Trophoblast cell (in vitro differentiated cells and primary cell): ENCODE measurements around the gene ANKMY2.
A peak's percentile ranks its signal among the peaks of the same experiment; 100 is the strongest.

Experiments used
- DNase-seq, 2 donors: peaks; one replicate each; pipeline ENCODE4 v3.0.0-alpha.2; 2016
- H2AFZ ChIP-seq: 2 replicates; pipeline ENCODE4 v1.6.1; 2013; ENCODE audit warnings: low read length, moderate library complexity, mild to moderate bottlenecking; ENCODE audit not compliant: insufficient read depth, poor library complexity
- H2AK5ac ChIP-seq: 2 replicates; pipeline ENCODE4 v1.6.1; 2013; ENCODE audit warnings: mild to moderate bottlenecking, low read length
- H2BK120ac ChIP-seq: 2 replicates; pipeline ENCODE4 v1.6.1; 2013; ENCODE audit warnings: low read length, mild to moderate bottlenecking, moderate library complexity; ENCODE audit not compliant: insufficient read depth, poor library complexity
- H2BK12ac ChIP-seq: 2 replicates; pipeline ENCODE4 v1.6.1; 2013; ENCODE audit warnings: mild to moderate bottlenecking, low read length, moderate library complexity
- H2BK5ac ChIP-seq: 2 replicates; pipeline ENCODE4 v1.6.1; 2013; ENCODE audit warnings: low read length, low read depth, moderate library complexity, mild to moderate bottlenecking; ENCODE audit not compliant: poor library complexity
- H3K14ac ChIP-seq: 2 replicates; pipeline ENCODE4 v1.6.1; 2013; ENCODE audit warnings: mild to moderate bottlenecking, low read length
- H3K18ac ChIP-seq: 2 replicates; pipeline ENCODE4 v1.6.1; 2013; ENCODE audit warnings: mild to moderate bottlenecking, low read length
- H3K23ac ChIP-seq: 2 replicates; pipeline ENCODE4 v1.6.1; 2013; ENCODE audit warnings: low read length
- H3K27ac ChIP-seq: 2 replicates; pipeline ENCODE4 v1.5.1; 2013; ENCODE audit warnings: low read depth, mild to moderate bottlenecking, inconsistent platforms, low read length, moderate library complexity
- H3K27me3 ChIP-seq: 2 replicates; pipeline ENCODE4 v1.6.1; 2013; ENCODE audit warnings: inconsistent platforms, mild to moderate bottlenecking, low read length, moderate library complexity; ENCODE audit not compliant: insufficient read depth
- H3K36me3 ChIP-seq, 2 experiments: 1 replicate in 1 of 2; 2 replicates in 1 of 2; pipeline ENCODE4 v1.6.1; 2013; ENCODE audit warnings: low read length in 2 of 2, mild to moderate bottlenecking in 2 of 2, moderate library complexity in 1 of 2; ENCODE audit not compliant: insufficient read depth in 2 of 2, control insufficient read depth in 1 of 2
- H3K4ac ChIP-seq: 2 replicates; pipeline ENCODE4 v1.6.1; 2013; ENCODE audit warnings: low read depth, mild to moderate bottlenecking, low read length, moderate library complexity
- H3K4me1 ChIP-seq, 2 experiments: 1 replicate in 1 of 2; 2 replicates in 1 of 2; pipeline ENCODE4 v1.6.1; 2013; ENCODE audit warnings: low read length in 2 of 2, mild to moderate bottlenecking in 2 of 2, moderate library complexity in 1 of 2; ENCODE audit not compliant: insufficient read depth in 2 of 2, control insufficient read depth in 1 of 2
- H3K4me2 ChIP-seq: 2 replicates; pipeline ENCODE4 v1.6.1; 2013; ENCODE audit warnings: inconsistent platforms, mild to moderate bottlenecking, low read length, moderate library complexity
- H3K4me3 ChIP-seq: 2 replicates; pipeline ENCODE4 v1.5.1; 2013; ENCODE audit warnings: mild to moderate bottlenecking, low read depth, low read length, inconsistent platforms
- H3K79me1 ChIP-seq: one replicate; pipeline ENCODE4 v1.6.1; 2013; ENCODE audit warnings: low read length
- H3K79me2 ChIP-seq: 2 replicates; pipeline ENCODE4 v1.6.1; 2013; ENCODE audit warnings: low read length, mild to moderate bottlenecking; ENCODE audit not compliant: control insufficient read depth, insufficient read depth, poor library complexity
- H3K9ac ChIP-seq: 2 replicates; pipeline ENCODE4 v1.6.1; 2013; ENCODE audit warnings: mild to moderate bottlenecking, low read length
- H3K9me3 ChIP-seq: 2 replicates; pipeline ENCODE4 v1.6.1; 2013; ENCODE audit warnings: low read depth, mild to moderate bottlenecking, control low read depth, inconsistent platforms, low read length; ENCODE audit not compliant: insufficient read depth
- H4K12ac ChIP-seq: 2 replicates; pipeline ENCODE4 v1.6.1; 2013; ENCODE audit warnings: low read depth, mild to moderate bottlenecking, low read length, moderate library complexity
- H4K8ac ChIP-seq: 2 replicates; pipeline ENCODE4 v1.6.1; 2013; ENCODE audit warnings: low read depth, mild to moderate bottlenecking, low read length, moderate library complexity
- H4K91ac ChIP-seq: one replicate; pipeline ENCODE4 v1.6.1; 2013; ENCODE audit warnings: low read depth, mild to moderate bottlenecking, low read length, moderate library complexity
- WGBS: extraction: QIAGEN DNeasy Blood & Tissue Kit; methylation state at CpG from one replicate; pipeline ENCODE4 v1.1.7; 2013; ENCODE audit warnings: missing lambda C conversion rate; ENCODE audit not compliant: insufficient read length, insufficient coverage; ENCODE audit errors: extremely low coverage; 5-methylcytosine and 5-hydroxymethylcytosine counted together

Gene ANKMY2

DNA sequence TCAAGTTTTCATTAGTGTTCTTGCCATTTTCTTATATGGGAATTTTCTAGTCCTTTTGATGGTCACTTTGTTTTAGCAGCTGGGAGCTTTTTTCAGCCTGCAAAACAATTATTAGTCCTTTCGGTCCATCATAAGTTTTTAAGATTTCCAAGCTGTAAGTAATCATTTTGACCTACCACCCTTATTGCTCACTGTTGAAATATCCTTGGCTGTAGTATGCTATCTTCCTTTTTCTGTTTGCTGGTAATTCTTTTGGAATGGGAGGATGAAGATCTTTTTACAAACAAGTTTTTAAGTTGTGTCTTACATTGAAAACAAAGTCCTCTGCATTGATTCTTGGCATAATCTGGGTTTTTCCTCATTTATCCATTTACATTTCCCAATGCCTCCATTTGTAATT is 24.5 kb upstream of the ANKMY2 start:
- Histone ChIP-seq H3K4me1 (peaks cover 5 to 13% of the 10 kb centered on the region in 2 experiments), H2BK12ac (no peak overlapping the region), H2BK120ac (no peak overlapping the region), H4K8ac (no peak overlapping the region), H3K79me2 (peaks cover 4% of the 10 kb centered on the region), H3K4me3 (no peak overlapping the region), H2AK5ac (no peak overlapping the region), H3K9me3 (no peaks in the 10 kb centered on the region), H3K27ac (peak overlapping the region; percentile 48), H3K4me2 (no peak overlapping the region), H3K14ac (no peak overlapping the region), H4K12ac (no peak overlapping the region), H3K79me1 (peaks cover 16% of the 10 kb centered on the region), H3K36me3 (peaks cover 8 to 10% of the 10 kb centered on the region in 2 experiments), H3K4ac (no peak overlapping the region), H3K23ac (no peak overlapping the region), H3K9ac (no peak overlapping the region), H2BK5ac (no peak overlapping the region), H3K18ac (no peak overlapping the region), H3K27me3 (no peaks in the 10 kb centered on the region), H4K91ac (no peak overlapping the region), H2AFZ (no peak overlapping the region)
- WGBS, result no CpG with 5 or more reads among the region's 1 CpG
- DNase-seq, result peak in 1 of 2 donors; percentile 70

DNA sequence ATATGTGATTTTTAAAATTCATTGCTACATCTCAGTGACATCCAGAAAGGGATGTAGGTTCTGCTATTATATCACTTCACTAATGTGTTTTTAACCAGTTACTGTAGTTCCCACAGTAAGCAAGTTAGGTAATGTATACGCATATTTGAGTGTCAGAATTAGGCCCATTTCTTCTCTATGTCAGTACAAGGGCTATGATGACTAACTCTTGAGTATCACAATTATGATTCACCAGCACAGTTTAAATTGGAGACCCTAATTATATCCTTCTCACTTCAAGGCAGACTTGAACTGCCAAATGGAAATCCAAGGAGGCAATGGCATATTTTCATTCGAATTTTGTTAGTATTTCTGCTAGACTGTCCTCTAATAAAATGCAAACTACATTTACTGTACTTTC is 24.0 kb upstream of the ANKMY2 start:
- no peak overlapping the region for H4K91ac ChIP-seq

DNA sequence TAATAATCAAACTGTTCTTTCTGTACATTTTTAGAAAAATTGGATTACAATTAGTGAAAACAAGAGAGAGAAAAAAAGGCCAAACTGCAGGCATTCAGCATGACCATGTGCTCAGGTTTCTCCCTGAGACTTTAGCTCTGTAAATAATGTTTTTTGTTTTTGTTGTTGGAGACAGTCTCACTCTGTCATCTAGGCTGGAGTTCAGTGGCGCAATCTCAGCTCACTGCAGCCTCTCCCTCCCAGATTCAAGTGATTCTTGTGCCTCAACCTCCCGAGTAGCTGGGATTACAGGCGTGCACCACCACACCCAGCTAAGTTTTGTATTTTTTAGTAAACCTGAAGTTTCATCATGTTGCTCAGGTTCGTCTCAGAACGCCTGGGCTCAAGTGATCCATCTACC is 23.4 kb upstream of the ANKMY2 start:
- H3K9ac ChIP-seq, result no peak overlapping the region
- peaks cover 18% of the 10 kb centered on the region for H3K79me1 ChIP-seq
- no peaks in the 10 kb centered on the region for H3K27me3 ChIP-seq
- no peak overlapping the region for H3K4me3 ChIP-seq
- no peak overlapping the region for H3K4ac ChIP-seq
- H3K27ac ChIP-seq, result peak overlapping the region; percentile 78
- no peak overlapping the region for H2BK12ac ChIP-seq
- peak overlapping the region; percentile 25 for H2BK5ac ChIP-seq
- H3K4me1 ChIP-seq, result peaks cover 5 to 13% of the 10 kb centered on the region in 2 experiments
- no peak overlapping the region for H3K23ac ChIP-seq
- H3K9me3 ChIP-seq, result no peaks in the 10 kb centered on the region
- H2AK5ac ChIP-seq, result no peak overlapping the region
- WGBS, result no CpG with 5 or more reads among the region's 5 CpGs
- H4K8ac ChIP-seq, result no peak overlapping the region
- no peak overlapping the region for H3K4me2 ChIP-seq
- no peak overlapping the region for H2AFZ ChIP-seq
- peaks cover 7 to 8% of the 10 kb centered on the region in 2 experiments for H3K36me3 ChIP-seq
- H4K12ac ChIP-seq, result no peak overlapping the region
- peak; percentile 68 to 80 for DNase-seq
- H2BK120ac ChIP-seq, result no peak overlapping the region
- peaks cover 7% of the 10 kb centered on the region for H3K79me2 ChIP-seq
- H3K14ac ChIP-seq, result peak overlapping the region; percentile 4
- peak overlapping the region; percentile 14 for H3K18ac ChIP-seq
- H4K91ac ChIP-seq, result peak overlapping the region; percentile 7

More for the DNA sequence above, 24.0 kb upstream of the ANKMY2 start:
- peaks cover 5 to 13% of the 10 kb centered on the region in 2 experiments for H3K4me1 ChIP-seq
- H3K79me1 ChIP-seq, result peaks cover 16% of the 10 kb centered on the region
- no peak overlapping the region for H3K4ac ChIP-seq
- H2BK120ac ChIP-seq, result no peak overlapping the region
- H2BK12ac ChIP-seq, result no peak overlapping the region
- H2AK5ac ChIP-seq, result no peak overlapping the region
- no CpG with 5 or more reads among the region's 2 CpGs for WGBS
- no peak overlapping the region for H2BK5ac ChIP-seq
- H3K23ac ChIP-seq, result no peak overlapping the region
- H3K9ac ChIP-seq, result no peak overlapping the region
- H4K12ac ChIP-seq, result no peak overlapping the region
- H3K9me3 ChIP-seq, result no peaks in the 10 kb centered on the region
- no peak overlapping the region for H3K27ac ChIP-seq
- peaks cover 8 to 10% of the 10 kb centered on the region in 2 experiments for H3K36me3 ChIP-seq
- H3K27me3 ChIP-seq, result no peaks in the 10 kb centered on the region
- H3K79me2 ChIP-seq, result peaks cover 4% of the 10 kb centered on the region
- no peak overlapping the region for H3K14ac ChIP-seq
- no peak overlapping the region for H3K18ac ChIP-seq
- H3K4me2 ChIP-seq, result no peak overlapping the region
- no peak overlapping the region for H4K8ac ChIP-seq
- no peak overlapping the region for H2AFZ ChIP-seq
- H3K4me3 ChIP-seq, result no peak overlapping the region
- DNase-seq, result peak in 1 of 2 donors; percentile 59

DNA sequence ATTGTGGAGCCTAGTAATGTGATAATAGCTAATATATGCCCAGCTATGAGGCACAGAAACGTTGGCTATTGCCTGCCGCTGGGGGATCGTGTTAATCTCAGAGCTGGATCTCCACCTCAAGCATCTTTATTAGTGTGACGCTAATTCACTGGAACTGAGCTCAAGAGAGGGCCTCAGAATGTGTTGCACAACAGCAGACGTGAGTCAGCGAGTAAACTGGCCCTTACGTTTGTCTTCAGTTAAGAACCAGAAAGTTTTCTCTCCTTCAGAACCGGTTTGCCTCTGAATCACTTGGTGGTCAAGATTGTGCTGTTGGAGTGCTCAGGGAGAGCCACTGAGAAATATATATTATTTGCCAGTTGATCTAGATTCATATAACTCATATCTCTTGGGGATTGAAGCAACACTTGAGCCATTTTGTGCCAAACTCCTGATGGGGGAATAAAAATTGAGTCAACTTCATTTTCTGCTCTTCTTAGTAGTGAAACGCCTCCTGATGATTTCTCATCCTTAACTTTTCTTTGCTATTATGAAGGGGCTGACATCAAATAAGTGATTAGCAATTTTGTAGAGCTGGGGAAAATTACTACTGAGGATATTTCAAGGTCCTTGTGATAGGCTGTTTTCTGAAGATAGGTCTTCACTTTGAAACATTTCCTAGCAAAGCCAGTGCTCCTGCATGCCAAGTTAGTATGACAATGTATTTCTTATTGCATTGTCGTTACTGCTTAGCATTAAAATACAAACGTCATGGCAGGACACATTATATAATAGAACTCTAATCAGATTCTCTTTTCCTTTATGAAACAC is 22.7 kb upstream of the ANKMY2 start:
- H2AK5ac ChIP-seq, result no peak overlapping the region
- H2BK5ac ChIP-seq, result no peak overlapping the region
- H4K8ac ChIP-seq, result peak overlapping the region; percentile 19
- peak overlapping the region; percentile 43 for H3K4me2 ChIP-seq
- peaks cover 7% of the 10 kb centered on the region for H3K79me2 ChIP-seq
- no CpG with 5 or more reads among the region's 11 CpGs for WGBS
- H3K4ac ChIP-seq, result no peak overlapping the region
- H3K27ac ChIP-seq, result peak overlapping the region; percentile 98
- no peak overlapping the region for H4K12ac ChIP-seq
- H2AFZ ChIP-seq, result no peak overlapping the region
- DNase-seq, result peak; percentile 100
- H3K4me1 ChIP-seq, result peaks cover 5 to 13% of the 10 kb centered on the region in 2 experiments
- peaks cover 18% of the 10 kb centered on the region for H3K79me1 ChIP-seq
- H2BK12ac ChIP-seq, result no peak overlapping the region
- peak overlapping the region; percentile 66 for H2BK120ac ChIP-seq
- no peak overlapping the region for H3K23ac ChIP-seq
- no peak overlapping the region for H3K9ac ChIP-seq
- no peak overlapping the region for H3K4me3 ChIP-seq
- no peaks in the 10 kb centered on the region for H3K9me3 ChIP-seq
- peaks cover 5 to 7% of the 10 kb centered on the region in 2 experiments for H3K36me3 ChIP-seq
- no peaks in the 10 kb centered on the region for H3K27me3 ChIP-seq
- no peak overlapping the region for H4K91ac ChIP-seq
- H3K18ac ChIP-seq, result no peak overlapping the region
- no peak overlapping the region for H3K14ac ChIP-seq
